ENCODE measurements around the gene LILRA6.
A peak's percentile ranks its signal among the peaks of the same experiment; 100 is the strongest.
"Not testable (repeated sequence)": the region's sequence is repeated elsewhere in the genome, so short reads cannot be mapped to it uniquely, and the experiment has no call there.

LILRA6 gene

GRCh38 chr19:54231077-54231931, 11.3 kb downstream of the LILRA6 start:
- peak; percentile 78 for DNase-seq (ENCODE audit: low read depth)

GRCh38 chr19:54230031-54230430, 12.6 kb downstream of the LILRA6 start:
- DNase-seq (ENCODE audit: low read depth): no peak

GRCh38 chr19:54229146-54229545, 13.4 kb downstream of the LILRA6 start:
- DNase-seq (ENCODE audit: low read depth): no peak

GRCh38 chr19:54224619-54225018, 18.0 kb downstream of the LILRA6 start:
- not testable (repeated sequence) for DNase-seq (ENCODE audit: low read depth)

GRCh38 chr19:54223937-54224281, 18.7 kb downstream of the LILRA6 start:
- DNase-seq (ENCODE audit: low read depth): not testable (repeated sequence)

GRCh38 chr19:54223277-54223936, 19.2 kb downstream of the LILRA6 start:
- not testable (repeated sequence) for DNase-seq (ENCODE audit: low read depth)

GRCh38 chr19:54222474-54223276, 19.9 kb downstream of the LILRA6 start, which contains the start of gene LILRB3:
LILRB3 (minus strand) TSS chr19:54223007; CDS start chr19:54222976, 31 bp downstream.
- DNase-seq (ENCODE audit: low read depth): not testable (repeated sequence)

- not testable (repeated sequence) for DNase-seq (ENCODE audit: low read depth)
These were observed 20.6 kb downstream of the LILRA6 start for GRCh38 chr19:54221947-54222346.

- DNase-seq (ENCODE audit: low read depth): not testable (repeated sequence)
These were observed 22.9 kb downstream of the LILRA6 start for GRCh38 chr19:54219702-54220101.

- DNase-seq (ENCODE audit: low read depth): no peak
These were observed 23.5 kb downstream of the LILRA6 start for GRCh38 chr19:54218960-54219661.

- DNase-seq (ENCODE audit: low read depth): no peak
These were observed 24.3 kb downstream of the LILRA6 start for GRCh38 chr19:54218259-54218658.

GRCh38 chr19:54217517-54218247, 24.9 kb downstream of the LILRA6 start:
- DNase-seq (ENCODE audit: low read depth): not testable (repeated sequence)

GRCh38 chr19:54216869-54217268, 25.7 kb downstream of the LILRA6 start:
- DNase-seq (ENCODE audit: low read depth): no peak

- DNase-seq (ENCODE audit: low read depth): not testable (repeated sequence)
These were observed 27.9 kb downstream of the LILRA6 start for GRCh38 chr19:54214734-54215133.

GRCh38 chr19:54214217-54214616, 28.4 kb downstream of the LILRA6 start:
- DNase-seq (ENCODE audit: low read depth): not testable (repeated sequence)

GRCh38 chr19:54211235-54211634, 31.4 kb downstream of the LILRA6 start:
- DNase-seq (ENCODE audit: low read depth): no peak

- peak; percentile 98 for DNase-seq (ENCODE audit: low read depth)
These were observed 32.6 kb downstream of the LILRA6 start for GRCh38 chr19:54209811-54210494.

- DNase-seq (ENCODE audit: low read depth): no peak
These were observed 33.4 kb downstream of the LILRA6 start for GRCh38 chr19:54209058-54209810.

- no peak for DNase-seq (ENCODE audit: low read depth)
These were observed 33.9 kb downstream of the LILRA6 start for GRCh38 chr19:54208784-54209057.

Data from EH (cell line).